ENCODE measurements around the gene TRNT1. TPM values are rescaled to one million over a fixed set of nuclear protein-coding genes. Genes with fewer than 3 reads are reported as not detected.

The TRNT1 gene
- total and polyA plus RNA-seq, 10 donors, result 10.0 to 43.8 (median 28.8) TPM

DNA sequence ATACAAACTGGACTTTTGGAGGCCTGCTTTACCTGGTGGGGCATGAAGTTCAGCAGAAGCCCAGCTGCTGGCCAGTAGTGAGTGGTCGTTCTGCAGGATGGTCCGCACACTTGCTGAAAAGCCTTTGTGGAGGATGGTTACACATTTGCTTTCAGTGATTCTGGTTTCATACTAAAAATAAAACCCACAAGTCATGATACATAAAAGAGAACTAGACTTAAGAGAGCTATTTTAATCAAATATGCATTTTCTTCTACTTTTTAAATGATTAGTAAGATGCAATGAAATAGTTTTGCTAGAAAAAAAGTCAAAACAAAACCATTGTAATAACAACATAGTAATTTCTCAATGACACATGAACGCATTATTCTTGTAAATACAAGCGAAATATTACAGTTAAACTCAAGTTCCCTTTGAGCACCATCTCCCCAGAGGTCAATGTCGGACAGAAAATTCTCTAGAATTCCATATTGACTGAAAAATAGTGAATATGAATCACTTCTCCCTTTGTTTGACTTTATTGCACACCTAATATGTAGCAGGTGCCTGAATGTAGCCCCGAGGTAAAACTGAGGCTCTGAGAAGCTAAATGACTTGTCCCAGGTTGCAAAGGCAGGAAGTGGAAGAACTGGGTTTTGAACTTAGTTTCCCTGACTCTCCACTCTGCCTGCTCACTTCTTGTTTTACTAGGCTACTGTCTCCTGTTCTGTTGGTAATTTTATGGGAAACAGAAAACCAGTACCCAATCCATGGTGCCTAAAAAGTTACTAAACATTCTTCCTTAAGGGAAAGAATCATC lies 24.9 kb upstream of the TRNT1 start:
- no peak for DNase-seq
- Histone ChIP-seq H3K27ac (no peak overlapping the region), H3K36me3 (no peaks in the 10 kb centered on the region), H3K4me1 (peaks cover 0 to 4% (median 0%) of the 10 kb centered on the region in 6 donors), H3K9me3 (no peaks in the 10 kb centered on the region), H3K4me3 (no peak overlapping the region), H3K27me3 (replicated peaks in 1 of 7) (peaks cover 0 to 3% (median 0%) of the 10 kb centered on the region in 7 donors)
- no peak for TF ChIP-seq POLR2A (IDR thresholded peaks at IDR 0.05)
- no peak for TF ChIP-seq POLR2AphosphoS5 (IDR thresholded peaks at IDR 0.05)
- TF ChIP-seq, protein P1, sequence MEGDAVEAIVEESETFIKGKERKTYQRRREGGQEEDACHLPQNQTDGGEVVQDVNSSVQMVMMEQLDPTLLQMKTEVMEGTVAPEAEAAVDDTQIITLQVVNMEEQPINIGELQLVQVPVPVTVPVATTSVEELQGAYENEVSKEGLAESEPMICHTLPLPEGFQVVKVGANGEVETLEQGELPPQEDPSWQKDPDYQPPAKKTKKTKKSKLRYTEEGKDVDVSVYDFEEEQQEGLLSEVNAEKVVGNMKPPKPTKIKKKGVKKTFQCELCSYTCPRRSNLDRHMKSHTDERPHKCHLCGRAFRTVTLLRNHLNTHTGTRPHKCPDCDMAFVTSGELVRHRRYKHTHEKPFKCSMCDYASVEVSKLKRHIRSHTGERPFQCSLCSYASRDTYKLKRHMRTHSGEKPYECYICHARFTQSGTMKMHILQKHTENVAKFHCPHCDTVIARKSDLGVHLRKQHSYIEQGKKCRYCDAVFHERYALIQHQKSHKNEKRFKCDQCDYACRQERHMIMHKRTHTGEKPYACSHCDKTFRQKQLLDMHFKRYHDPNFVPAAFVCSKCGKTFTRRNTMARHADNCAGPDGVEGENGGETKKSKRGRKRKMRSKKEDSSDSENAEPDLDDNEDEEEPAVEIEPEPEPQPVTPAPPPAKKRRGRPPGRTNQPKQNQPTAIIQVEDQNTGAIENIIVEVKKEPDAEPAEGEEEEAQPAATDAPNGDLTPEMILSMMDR (IDR thresholded peaks at IDR 0.05 in 8 of 11, conservative IDR thresholded peaks at IDR 0.05 in 3 of 11), result no peak
- intact Hi-C loops (cut with DNase I; ENCODE audit: low total_unique reads), result no loop called here
- WGBS, 5 donors, result 69 to 81% (median 72%) methylated on average over 6 of the region's 6 CpGs

DNA sequence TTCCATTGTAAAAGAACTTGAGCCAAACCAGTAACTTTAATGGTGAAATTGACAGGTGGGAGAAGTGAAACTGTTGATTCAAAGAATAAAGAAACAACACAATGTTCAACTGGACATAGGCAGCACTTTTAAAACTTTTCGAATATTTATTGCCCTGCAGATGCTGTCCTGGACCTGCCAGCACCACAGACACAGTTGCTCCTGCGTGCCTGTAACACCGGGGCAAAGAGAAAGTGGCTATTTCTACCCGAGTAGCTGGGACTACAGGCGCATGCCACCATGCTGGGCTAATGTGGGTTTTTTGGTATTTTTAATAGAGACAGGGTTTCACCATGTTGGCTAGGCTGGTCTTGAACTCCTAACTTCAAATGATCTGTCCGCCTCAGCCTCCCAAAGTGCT lies 24.0 kb upstream of the TRNT1 start:
- TF ChIP-seq POLR2AphosphoS5 (IDR thresholded peaks at IDR 0.05) (no peak), POLR2A (IDR thresholded peaks at IDR 0.05) (no peak)
- TF ChIP-seq, protein P1 (IDR thresholded peaks at IDR 0.05 in 8 of 11, conservative IDR thresholded peaks at IDR 0.05 in 3 of 11), result no peak
- DNase-seq, result no peak

DNA sequence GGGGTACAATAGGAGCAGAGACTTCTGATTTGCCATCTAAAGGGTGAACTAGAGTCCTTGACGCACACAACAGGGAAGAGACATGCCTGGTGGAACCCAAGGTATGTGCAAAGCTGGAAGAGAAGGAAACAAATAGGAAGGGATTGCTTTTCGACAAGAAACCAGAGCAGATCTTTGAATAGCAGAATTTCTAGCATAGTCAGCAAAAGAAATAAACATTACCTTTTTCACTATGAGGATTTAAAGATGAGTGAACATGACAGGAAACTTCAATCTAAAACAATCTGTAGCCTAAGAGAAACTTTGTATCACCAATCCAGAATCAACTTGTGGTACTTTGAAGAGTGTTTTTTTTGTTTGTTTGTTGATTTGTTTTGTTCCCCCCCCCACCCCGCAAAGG lies 21.5 kb upstream of the TRNT1 start:
- Histone ChIP-seq H3K4me3 (no peak overlapping the region), H3K36me3 (no peaks in the 10 kb centered on the region), H3K27ac (no peak overlapping the region), H3K9me3 (no peaks in the 10 kb centered on the region), H3K27me3 (replicated peaks in 1 of 7) (no peaks in the 10 kb centered on the region), H3K4me1 (peaks cover 0 to 3% (median under 1%) of the 10 kb centered on the region in 6 donors)
- intact Hi-C loops (cut with DNase I; ENCODE audit: low total_unique reads), result no loop called here
- DNase-seq, result no peak
- TF ChIP-seq, protein P1 (IDR thresholded peaks at IDR 0.05 in 8 of 11, conservative IDR thresholded peaks at IDR 0.05 in 3 of 11), result no peak
- no peak for TF ChIP-seq POLR2AphosphoS5 (IDR thresholded peaks at IDR 0.05)
- no peak for TF ChIP-seq POLR2A (IDR thresholded peaks at IDR 0.05)
- WGBS, 5 donors, result 85 to 92% (median 90%) methylated on average over 3 of the region's 3 CpGs

More for the DNA sequence above, 24.0 kb upstream of the TRNT1 start:
- intact Hi-C loops (cut with DNase I; ENCODE audit: low total_unique reads), result no loop called here
- H3K9me3 ChIP-seq, result no peaks in the 10 kb centered on the region
- H3K27me3 ChIP-seq (replicated peaks in 1 of 7), result peaks cover 0 to 3% (median 0%) of the 10 kb centered on the region in 7 donors
- no peak overlapping the region for H3K4me3 ChIP-seq
- WGBS, 5 donors, result 80 to 90% (median 90%) methylated on average over 6 of the region's 6 CpGs
- no peaks in the 10 kb centered on the region for H3K4me1 ChIP-seq
- H3K36me3 ChIP-seq, result no peaks in the 10 kb centered on the region
- no peak overlapping the region for H3K27ac ChIP-seq

DNA sequence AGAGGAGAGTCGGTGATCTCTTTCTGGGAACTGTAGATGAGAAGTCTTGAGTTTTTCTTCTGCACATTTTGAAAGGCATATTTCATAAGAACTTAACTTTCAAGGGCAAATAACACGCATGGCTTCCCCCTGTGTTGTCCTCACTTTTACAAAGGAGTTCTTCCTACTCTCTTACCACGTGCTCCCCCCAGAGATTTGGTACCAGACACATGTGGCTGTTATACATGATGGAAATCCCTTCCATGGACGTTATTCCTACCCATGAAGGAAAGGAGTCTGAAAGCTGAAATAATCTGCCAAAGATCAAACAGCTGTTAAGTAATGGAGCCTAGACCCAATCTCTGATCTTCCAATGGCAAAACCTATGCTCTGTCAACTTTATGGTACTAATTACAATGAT lies 20.9 kb upstream of the TRNT1 start:
- H3K27ac ChIP-seq, result no peak overlapping the region
- H3K9me3 ChIP-seq, result no peaks in the 10 kb centered on the region
- no peak overlapping the region for H3K4me3 ChIP-seq
- H3K36me3 ChIP-seq, result no peaks in the 10 kb centered on the region
- H3K27me3 ChIP-seq (replicated peaks in 1 of 7), result no peaks in the 10 kb centered on the region
- H3K4me1 ChIP-seq, result peaks cover 0 to 6% (median 2%) of the 10 kb centered on the region in 6 donors
- 63 to 76% (median 69%) methylated on average over 4 of the region's 4 CpGs for WGBS, 5 donors
- intact Hi-C loops (cut with DNase I; ENCODE audit: low total_unique reads), result no loop called here
- TF ChIP-seq POLR2AphosphoS5 (IDR thresholded peaks at IDR 0.05), result no peak
- TF ChIP-seq POLR2A (IDR thresholded peaks at IDR 0.05), result no peak
- TF ChIP-seq, protein P1 (IDR thresholded peaks at IDR 0.05 in 8 of 11, conservative IDR thresholded peaks at IDR 0.05 in 3 of 11), result no peak
- no peak for DNase-seq
